OCI-LY1 (cell line): ENCODE results near the gene GPC2.

Source experiments
- CTCF ChIP-seq: fragments of 200-600 bp; sonication (generic), shearing (Covaris generic); IDR thresholded peaks from 2 replicates; pipeline ENCODE4 v1.5.1; 2017; ENCODE audit warnings: mild to moderate bottlenecking, antibody characterized with exemption, low read length, moderate library complexity, mixed read lengths
- EZH2 ChIP-seq: fragments of 200-600 bp; sonication (generic), shearing (Covaris generic); IDR thresholded peaks from 2 replicates; pipeline ENCODE4 v1.8.0; 2017; ENCODE audit warnings: borderline replicate concordance, mixed run types, mild to moderate bottlenecking, antibody characterized with exemption, low read length, moderate library complexity, mixed read lengths

- TF ChIP-seq CTCF (no peak), EZH2 (no peak)
These were observed 50.0 kb downstream of the GPC2 start, which contains the start of gene MBLAC1 for GRCh38 chr7:100126931-100127865.
